SK-N-SH treated with all-trans-retinoic acid at 6 μM for 48 hours (cell line): ENCODE data around the gene ATL1.
A peak's percentile ranks its signal among the peaks of the same experiment; 100 is the strongest.
"Not testable (repeated sequence)": the region's sequence is repeated elsewhere in the genome, so short reads cannot be mapped to it uniquely, and the experiment has no call there.

ENCODE experiments used
- ATAC-seq: fragments of 200-7000 bp; cut with Tn5 transposase; 3 replicates; pipeline ENCODE4 v1.9.1; 2020; ENCODE audit warnings: mild to moderate bottlenecking, moderate library complexity
- ARNTL ChIP-seq: fragments of 450-650 bp; formaldehyde crosslinking; IDR thresholded peaks from 2 replicates; pipeline ENCODE4 v1.5.0; 2020; ENCODE audit warnings: low read depth, mild to moderate bottlenecking, moderate library complexity, borderline replicate concordance
- CSDC2 ChIP-seq: fragments of 250-450 bp; sonication (Bioruptor Pico); IDR thresholded peaks from 2 replicates; pipeline ENCODE4 v1.5.0; 2020; ENCODE audit warnings: mild to moderate bottlenecking, moderate library complexity
- ESRRG ChIP-seq: fragments of 250-450 bp; sonication (Bioruptor Pico); IDR thresholded peaks from 2 replicates; pipeline ENCODE4 v1.6.1; 2021; ENCODE audit warnings: mild to moderate bottlenecking
- GLIS3 ChIP-seq: fragments of 250-450 bp; sonication (Bioruptor Pico); IDR thresholded peaks from 2 replicates; pipeline ENCODE4 v1.5.0; 2020; ENCODE audit warnings: mild to moderate bottlenecking, moderate library complexity
- ISL1 ChIP-seq: fragments of 250-450 bp; sonication (Bioruptor Pico); IDR thresholded peaks from 2 replicates; pipeline ENCODE4 v2.1.2; 2022; ENCODE audit warnings: mild to moderate bottlenecking, moderate library complexity
- OSR1 ChIP-seq: fragments of 250-450 bp; sonication (Bioruptor Pico); IDR thresholded peaks from 2 replicates; pipeline ENCODE4 v1.8.0; 2022; ENCODE audit warnings: moderate library complexity, mild to moderate bottlenecking, inconsistent platforms
- PPARA ChIP-seq: fragments of 250-450 bp; sonication (Bioruptor Pico); IDR thresholded peaks from 2 replicates; pipeline ENCODE4 v1.5.0; 2020; ENCODE audit warnings: mild to moderate bottlenecking, borderline replicate concordance
- SNAI2 ChIP-seq: fragments of 250-450 bp; sonication (Bioruptor Pico); IDR thresholded peaks from 2 replicates; pipeline ENCODE4 v1.5.0; 2020; ENCODE audit warnings: mild to moderate bottlenecking, moderate library complexity
- TCF4 ChIP-seq: fragments of 250-450 bp; sonication (Bioruptor Pico); IDR thresholded peaks from 2 replicates; pipeline ENCODE4 v1.8.0; 2021; ENCODE audit warnings: mild to moderate bottlenecking, moderate library complexity, borderline replicate concordance
- TOX ChIP-seq: fragments of 250-450 bp; sonication (Bioruptor Pico); IDR thresholded peaks from 2 replicates; pipeline ENCODE4 v1.8.0; 2021; ENCODE audit warnings: mild to moderate bottlenecking, moderate library complexity, borderline replicate concordance
- ZC3H10 ChIP-seq: fragments of 250-450 bp; sonication (Bioruptor Pico); IDR thresholded peaks from 2 replicates; pipeline ENCODE4 v1.5.1; 2021; ENCODE audit warnings: mild to moderate bottlenecking, moderate library complexity
- ZFP3 ChIP-seq: fragments of 250-450 bp; sonication (Bioruptor Pico); IDR thresholded peaks from 2 replicates; pipeline ENCODE4 v1.5.0; 2020; ENCODE audit warnings: mild to moderate bottlenecking, moderate library complexity
- ZFP30 ChIP-seq: fragments of 450-650 bp; formaldehyde crosslinking; IDR thresholded peaks from 2 replicates; pipeline ENCODE4 v1.5.0; 2022; ENCODE audit warnings: mild to moderate bottlenecking, moderate library complexity
- ZNF565 ChIP-seq: fragments of 450-650 bp; formaldehyde crosslinking; conservative IDR thresholded peaks from 2 replicates; pipeline ENCODE4 v1.5.0; 2020; ENCODE audit warnings: low read depth, mild to moderate bottlenecking, moderate library complexity
- ZNF70 ChIP-seq: fragments of 450-650 bp; formaldehyde crosslinking; IDR thresholded peaks from 2 replicates; pipeline ENCODE4 v1.5.0; 2020; ENCODE audit warnings: mild to moderate bottlenecking, moderate library complexity
- ZNF8 ChIP-seq: fragments of 450-650 bp; formaldehyde crosslinking; IDR thresholded peaks from 2 replicates; pipeline ENCODE4 v1.5.0; 2020; ENCODE audit warnings: mild to moderate bottlenecking, moderate library complexity
- TF ChIP-seq, protein P1 (sequence below): fragments of 250-450 bp; sonication (Bioruptor Pico); IDR thresholded peaks from 2 replicates; pipeline ENCODE4 v1.5.1; 2021; ENCODE audit warnings: mild to moderate bottlenecking, moderate library complexity
- TF ChIP-seq, protein P2 (sequence below): fragments of 250-450 bp; sonication (Bioruptor Pico); IDR thresholded peaks from 2 replicates; pipeline ENCODE4 v1.8.0; 2021; ENCODE audit warnings: low read depth, mild to moderate bottlenecking, moderate library complexity, borderline replicate concordance
- TF ChIP-seq, protein P3 (sequence below): fragments of 250-450 bp; sonication (Bioruptor Pico); IDR thresholded peaks from 2 replicates; pipeline ENCODE4 v1.5.1; 2020; ENCODE audit warnings: low read depth, mild to moderate bottlenecking, moderate library complexity
- TF ChIP-seq, protein P4 (sequence below): fragments of 250-450 bp; sonication (Bioruptor Pico); IDR thresholded peaks from 2 replicates; pipeline ENCODE4 v1.5.0; 2020; ENCODE audit warnings: mild to moderate bottlenecking, moderate library complexity

ATL1 gene

DNA sequence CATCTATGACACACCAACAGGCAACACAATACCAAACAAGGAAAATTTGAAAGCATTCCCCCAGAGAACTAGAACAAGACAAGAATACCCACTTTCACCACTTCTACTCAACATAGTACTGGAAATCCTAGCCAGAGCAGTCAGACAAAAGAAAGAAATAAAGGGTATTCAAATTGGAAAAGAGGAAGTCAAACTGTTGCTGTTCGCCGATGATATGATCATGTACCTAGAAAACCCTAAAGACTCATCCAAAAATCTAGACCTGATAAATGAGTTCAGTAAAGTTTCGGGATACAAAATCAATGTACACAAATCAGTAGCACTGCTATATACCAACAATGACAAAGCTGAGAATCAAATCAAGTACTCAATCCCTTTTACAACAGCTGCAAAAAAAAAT lies 8.1 kb upstream of the ATL1 start:
- ATAC-seq: no peak
- TF ChIP-seq SNAI2 (CRISPR knock-in tag) (no peak), ZNF565 (CRISPR knock-in tag) (no peak), PPARA (no peak), ZFP30 (CRISPR knock-in tag) (no peak)
- TF ChIP-seq, protein P1, sequence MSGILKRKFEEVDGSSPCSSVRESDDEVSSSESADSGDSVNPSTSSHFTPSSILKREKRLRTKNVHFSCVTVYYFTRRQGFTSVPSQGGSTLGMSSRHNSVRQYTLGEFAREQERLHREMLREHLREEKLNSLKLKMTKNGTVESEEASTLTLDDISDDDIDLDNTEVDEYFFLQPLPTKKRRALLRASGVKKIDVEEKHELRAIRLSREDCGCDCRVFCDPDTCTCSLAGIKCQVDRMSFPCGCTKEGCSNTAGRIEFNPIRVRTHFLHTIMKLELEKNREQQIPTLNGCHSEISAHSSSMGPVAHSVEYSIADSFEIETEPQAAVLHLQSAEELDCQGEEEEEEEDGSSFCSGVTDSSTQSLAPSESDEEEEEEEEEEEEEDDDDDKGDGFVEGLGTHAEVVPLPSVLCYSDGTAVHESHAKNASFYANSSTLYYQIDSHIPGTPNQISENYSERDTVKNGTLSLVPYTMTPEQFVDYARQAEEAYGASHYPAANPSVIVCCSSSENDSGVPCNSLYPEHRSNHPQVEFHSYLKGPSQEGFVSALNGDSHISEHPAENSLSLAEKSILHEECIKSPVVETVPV (CRISPR knock-in tag): no peak
- TF ChIP-seq, protein P2, sequence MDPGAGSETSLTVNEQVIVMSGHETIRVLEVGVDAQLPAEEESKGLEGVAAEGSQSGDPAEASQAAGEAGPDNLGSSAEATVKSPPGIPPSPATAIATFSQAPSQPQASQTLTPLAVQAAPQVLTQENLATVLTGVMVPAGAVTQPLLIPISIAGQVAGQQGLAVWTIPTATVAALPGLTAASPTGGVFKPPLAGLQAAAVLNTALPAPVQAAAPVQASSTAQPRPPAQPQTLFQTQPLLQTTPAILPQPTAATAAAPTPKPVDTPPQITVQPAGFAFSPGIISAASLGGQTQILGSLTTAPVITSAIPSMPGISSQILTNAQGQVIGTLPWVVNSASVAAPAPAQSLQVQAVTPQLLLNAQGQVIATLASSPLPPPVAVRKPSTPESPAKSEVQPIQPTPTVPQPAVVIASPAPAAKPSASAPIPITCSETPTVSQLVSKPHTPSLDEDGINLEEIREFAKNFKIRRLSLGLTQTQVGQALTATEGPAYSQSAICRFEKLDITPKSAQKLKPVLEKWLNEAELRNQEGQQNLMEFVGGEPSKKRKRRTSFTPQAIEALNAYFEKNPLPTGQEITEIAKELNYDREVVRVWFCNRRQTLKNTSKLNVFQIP (CRISPR knock-in tag): no peak

DNA sequence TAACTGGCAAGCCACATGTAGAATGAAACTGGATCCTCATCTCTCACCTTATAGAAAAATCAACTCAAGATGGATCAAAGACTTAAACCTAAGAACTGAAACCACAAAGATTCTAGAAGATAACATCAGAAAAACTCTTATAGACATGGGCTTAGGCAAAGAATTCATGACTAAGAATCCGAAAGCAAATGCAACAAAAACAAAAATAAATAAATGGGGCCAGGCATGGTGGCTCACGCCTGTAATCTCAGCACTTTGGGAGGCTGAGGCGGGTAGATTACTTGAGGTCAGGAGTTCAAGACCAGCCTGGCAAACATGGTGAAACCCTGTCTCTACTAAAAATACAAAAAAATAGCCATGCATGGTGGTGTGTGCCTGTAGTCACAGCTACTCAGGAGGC lies 7.1 kb upstream of the ATL1 start:
- ATAC-seq: not testable (repeated sequence)

DNA sequence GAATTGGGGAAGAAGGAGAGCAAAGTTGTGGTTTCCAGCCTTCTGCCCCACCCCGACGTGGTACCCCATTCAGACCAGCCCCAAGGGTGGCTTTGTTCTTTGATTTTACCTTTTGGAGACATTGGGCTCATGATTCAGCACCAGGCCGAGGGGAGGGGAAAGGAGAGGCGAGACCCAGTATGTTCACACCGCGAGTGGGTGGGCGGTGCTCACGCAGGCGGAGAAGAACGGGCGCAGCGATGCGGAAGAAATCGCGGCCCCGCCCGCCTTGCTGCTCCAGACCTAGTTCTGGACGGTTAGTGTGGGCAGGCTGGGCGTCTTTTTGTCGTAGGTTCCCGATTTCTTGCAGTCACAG lies 963 bp downstream of the ATL1 start:
- ATAC-seq: peak; percentile 80
- TF ChIP-seq, protein P1 (CRISPR knock-in tag): no peak
- TF ChIP-seq ESRRG (CRISPR knock-in tag): no peak
- no peak for TF ChIP-seq PPARA
- TF ChIP-seq ISL1 (CRISPR knock-in tag): no peak
- TF ChIP-seq ARNTL (CRISPR knock-in tag): no peak
- no peak for TF ChIP-seq ZNF8 (CRISPR knock-in tag)
- TF ChIP-seq TOX (CRISPR knock-in tag): no peak
- TF ChIP-seq SNAI2 (CRISPR knock-in tag): no peak
- no peak for TF ChIP-seq GLIS3 (CRISPR knock-in tag)
- no peak for TF ChIP-seq ZC3H10 (CRISPR knock-in tag)

DNA sequence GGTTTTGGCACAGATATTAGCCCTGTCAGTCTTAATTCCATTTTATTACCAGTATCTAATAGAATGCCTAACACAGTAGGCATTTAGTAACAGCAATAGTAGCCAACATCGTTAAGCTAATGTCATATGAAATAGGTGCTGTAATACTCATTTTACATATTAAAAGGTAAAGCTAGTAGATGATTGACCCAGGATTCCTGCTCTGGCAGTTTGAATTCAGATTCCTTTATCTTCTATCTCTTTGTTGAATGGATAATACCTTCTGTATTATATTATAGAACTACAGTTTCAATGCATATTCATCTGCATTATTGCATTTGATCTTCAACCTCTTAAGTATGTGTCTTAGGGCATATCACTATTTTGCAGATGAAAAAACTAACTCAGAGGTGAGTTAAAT lies 2.9 kb downstream of the ATL1 start:
- TF ChIP-seq ISL1 (CRISPR knock-in tag): no peak
- TF ChIP-seq TOX (CRISPR knock-in tag): no peak
- TF ChIP-seq SNAI2 (CRISPR knock-in tag): no peak
- TF ChIP-seq ZNF565 (CRISPR knock-in tag): no peak
- TF ChIP-seq TCF4 (CRISPR knock-in tag): no peak
- TF ChIP-seq ZNF70: no peak
- TF ChIP-seq, protein P1 (CRISPR knock-in tag): no peak
- no peak for TF ChIP-seq ESRRG (CRISPR knock-in tag)
- TF ChIP-seq, protein P3, sequence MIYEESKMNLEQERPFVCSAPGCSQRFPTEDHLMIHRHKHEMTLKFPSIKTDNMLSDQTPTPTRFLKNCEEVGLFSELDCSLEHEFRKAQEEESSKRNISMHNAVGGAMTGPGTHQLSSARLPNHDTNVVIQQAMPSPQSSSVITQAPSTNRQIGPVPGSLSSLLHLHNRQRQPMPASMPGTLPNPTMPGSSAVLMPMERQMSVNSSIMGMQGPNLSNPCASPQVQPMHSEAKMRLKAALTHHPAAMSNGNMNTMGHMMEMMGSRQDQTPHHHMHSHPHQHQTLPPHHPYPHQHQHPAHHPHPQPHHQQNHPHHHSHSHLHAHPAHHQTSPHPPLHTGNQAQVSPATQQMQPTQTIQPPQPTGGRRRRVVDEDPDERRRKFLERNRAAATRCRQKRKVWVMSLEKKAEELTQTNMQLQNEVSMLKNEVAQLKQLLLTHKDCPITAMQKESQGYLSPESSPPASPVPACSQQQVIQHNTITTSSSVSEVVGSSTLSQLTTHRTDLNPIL (CRISPR knock-in tag): no peak
- TF ChIP-seq PPARA: no peak
- TF ChIP-seq, protein P2 (CRISPR knock-in tag): no peak
- no peak for TF ChIP-seq ARNTL (CRISPR knock-in tag)
- TF ChIP-seq OSR1 (CRISPR knock-in tag): no peak
- TF ChIP-seq, protein P4, sequence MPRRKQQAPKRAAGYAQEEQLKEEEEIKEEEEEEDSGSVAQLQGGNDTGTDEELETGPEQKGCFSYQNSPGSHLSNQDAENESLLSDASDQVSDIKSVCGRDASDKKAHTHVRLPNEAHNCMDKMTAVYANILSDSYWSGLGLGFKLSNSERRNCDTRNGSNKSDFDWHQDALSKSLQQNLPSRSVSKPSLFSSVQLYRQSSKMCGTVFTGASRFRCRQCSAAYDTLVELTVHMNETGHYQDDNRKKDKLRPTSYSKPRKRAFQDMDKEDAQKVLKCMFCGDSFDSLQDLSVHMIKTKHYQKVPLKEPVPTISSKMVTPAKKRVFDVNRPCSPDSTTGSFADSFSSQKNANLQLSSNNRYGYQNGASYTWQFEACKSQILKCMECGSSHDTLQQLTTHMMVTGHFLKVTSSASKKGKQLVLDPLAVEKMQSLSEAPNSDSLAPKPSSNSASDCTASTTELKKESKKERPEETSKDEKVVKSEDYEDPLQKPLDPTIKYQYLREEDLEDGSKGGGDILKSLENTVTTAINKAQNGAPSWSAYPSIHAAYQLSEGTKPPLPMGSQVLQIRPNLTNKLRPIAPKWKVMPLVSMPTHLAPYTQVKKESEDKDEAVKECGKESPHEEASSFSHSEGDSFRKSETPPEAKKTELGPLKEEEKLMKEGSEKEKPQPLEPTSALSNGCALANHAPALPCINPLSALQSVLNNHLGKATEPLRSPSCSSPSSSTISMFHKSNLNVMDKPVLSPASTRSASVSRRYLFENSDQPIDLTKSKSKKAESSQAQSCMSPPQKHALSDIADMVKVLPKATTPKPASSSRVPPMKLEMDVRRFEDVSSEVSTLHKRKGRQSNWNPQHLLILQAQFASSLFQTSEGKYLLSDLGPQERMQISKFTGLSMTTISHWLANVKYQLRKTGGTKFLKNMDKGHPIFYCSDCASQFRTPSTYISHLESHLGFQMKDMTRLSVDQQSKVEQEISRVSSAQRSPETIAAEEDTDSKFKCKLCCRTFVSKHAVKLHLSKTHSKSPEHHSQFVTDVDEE (CRISPR knock-in tag): no peak
- no peak for TF ChIP-seq CSDC2 (CRISPR knock-in tag)
- TF ChIP-seq ZNF8 (CRISPR knock-in tag): no peak
- no peak for TF ChIP-seq ZFP3 (CRISPR knock-in tag)
- TF ChIP-seq ZFP30 (CRISPR knock-in tag): no peak
- no peak for ATAC-seq
